CD4-positive, alpha-beta memory T cell (primary cell): ENCODE measurements around the gene SELENOM. TPM values are rescaled to one million over a fixed set of nuclear protein-coding genes. Genes with fewer than 3 reads are reported as not detected.

Experiments
- CTCF ChIA-PET: fragments of 350-600 bp; sonication (Branson Sonifier 250); formaldehyde crosslinking; loops from one replicate; lab custom pipeline; 2021; ENCODE audit warnings: inconsistent platforms; ENCODE audit not compliant: partially characterized antibody; lab: Charles Lee
- POLR2A ChIA-PET: fragments of 350-600 bp; sonication (Branson Sonifier 250); formaldehyde crosslinking; loops from one replicate; lab custom pipeline; 2021; ENCODE audit not compliant: partially characterized antibody; lab: Charles Lee
- DNase-seq, 5 donors: peaks; one replicate each; pipeline versions ENCODE4 v3.0.0 to v3.0.0-alpha.2; 2020 to 2022; ENCODE audit warnings: mixed read lengths in 1 of 5
- H3K27ac ChIP-seq: one replicate; pipeline ENCODE4 v1.7.0; 2013; ENCODE audit warnings: low read depth, low read length
- H3K27me3 ChIP-seq: 2 replicates; pipeline ENCODE4 v1.7.0; 2013; ENCODE audit warnings: mild to moderate bottlenecking, low read length, moderate library complexity; ENCODE audit not compliant: insufficient read depth
- H3K36me3 ChIP-seq: 2 replicates; pipeline ENCODE4 v1.7.0; 2013; ENCODE audit warnings: mild to moderate bottlenecking, low read length, moderate library complexity; ENCODE audit not compliant: insufficient read depth
- H3K4me1 ChIP-seq: 2 replicates; pipeline ENCODE4 v1.7.0; 2013; ENCODE audit warnings: mild to moderate bottlenecking, low read length, moderate library complexity; ENCODE audit not compliant: insufficient read depth
- H3K4me3 ChIP-seq, 2 donors: one replicate each; pipeline ENCODE4 v1.7.0; 2013; ENCODE audit warnings: low read length in 2 of 2, mild to moderate bottlenecking in 1 of 2
- H3K9me3 ChIP-seq, 2 donors: one replicate each; pipeline ENCODE4 v1.7.0; 2013; ENCODE audit warnings: low read length in 2 of 2, control low read depth in 1 of 2; ENCODE audit not compliant: control insufficient read depth in 1 of 2
- H3K27ac Mint-ChIP-seq, 7 donors: one replicate each; pipeline ENCODE4 v1.8.0; 2020 to 2021; ENCODE audit warnings: mixed read lengths in 7 of 7, mild to moderate bottlenecking in 6 of 7, inconsistent platforms in 3 of 7, moderate library complexity in 3 of 7
- H3K27me3 Mint-ChIP-seq, 2 donors: one replicate each; pipeline ENCODE4 v1.8.0; 2020 to 2021; ENCODE audit warnings: mixed read lengths in 2 of 2
- H3K36me3 Mint-ChIP-seq, 2 donors: one replicate each; pipeline ENCODE4 v1.8.0; 2020 to 2021; ENCODE audit warnings: mixed read lengths in 2 of 2, inconsistent platforms in 1 of 2, mild to moderate bottlenecking in 1 of 2
- H3K4me1 Mint-ChIP-seq, 4 donors: one replicate each; pipeline ENCODE4 v1.8.0; 2020 to 2021; ENCODE audit warnings: mixed read lengths in 4 of 4, mild to moderate bottlenecking in 1 of 4
- H3K4me3 Mint-ChIP-seq, 8 donors: one replicate each; pipeline ENCODE4 v1.8.0; 2020 to 2021; ENCODE audit warnings: mixed read lengths in 8 of 8, mild to moderate bottlenecking in 7 of 8, moderate library complexity in 6 of 8, inconsistent platforms in 3 of 8
- H3K9me3 Mint-ChIP-seq, 8 donors: one replicate each; pipeline ENCODE4 v1.8.0; 2020 to 2021; ENCODE audit warnings: mixed read lengths in 8 of 8, mild to moderate bottlenecking in 5 of 8, inconsistent platforms in 3 of 8, moderate library complexity in 1 of 8
- intact Hi-C: fragments of 100-400 bp; cut with micrococcal nuclease; formaldehyde crosslinking; loops from one replicate; pipeline ENCODE4 v1.15.1; 2023
- polyA plus RNA-seq, 2 donors: library from polyadenylated mRNA; unstranded; fragments of 300-500 nt; fragmentation: Illumina TruSeq; gene quantifications; one replicate each; pipeline ENCODE4 v1.2.3, GENCODE V29; 2021
- total RNA-seq, 2 experiments: library from RNA; stranded (reverse); gene quantifications; one replicate each; pipeline ENCODE4 v1.2.3, GENCODE V29; 2021

The SELENOM gene
- total and polyA plus RNA-seq, 4 experiments from 2014 or later, result 64.2 to 150 (median 87.9) TPM

DNA sequence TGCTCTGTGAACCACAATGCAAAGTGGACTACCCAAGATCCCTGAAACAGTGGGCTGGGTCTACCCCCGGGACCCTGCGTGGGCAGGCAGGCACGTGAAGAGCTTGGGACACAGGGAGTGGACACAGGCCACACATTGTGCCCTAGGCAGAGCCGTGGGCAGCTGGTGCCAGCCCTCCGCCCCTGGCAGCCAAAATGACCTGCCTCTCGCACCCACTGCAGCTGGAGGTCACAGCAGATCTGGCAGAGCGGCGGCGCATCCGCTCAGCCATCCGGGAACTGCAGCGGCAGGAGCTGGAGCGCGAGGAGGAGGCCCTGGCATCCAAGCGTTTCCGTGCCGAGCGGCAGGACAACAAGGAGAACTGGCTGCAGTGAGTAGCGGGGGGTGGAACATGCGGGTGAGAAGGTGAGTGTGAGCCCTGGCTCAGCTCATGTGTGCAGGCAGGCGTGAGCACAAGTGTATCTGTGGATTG, 19.6 kb downstream of the SELENOM start:
- intact Hi-C loops, result loop anchor here (2.0 to 5.0 kb wide), 2 partner anchors 185 to 225 kb away; no protein-coding TSS in a partner anchor
- no peaks in the 10 kb centered on the region for H3K27me3 ChIP-seq
- H3K27me3 Mint-ChIP-seq, result no peaks in the 10 kb centered on the region
- H3K4me3 Mint-ChIP-seq, result no peak overlapping the region
- POLR2A ChIA-PET, result interaction anchor here (1.6 kb wide), 1 partner anchor 204 kb away, joined by 5 read pairs; the partner anchor contains the start of gene PIK3IP1
- no peak overlapping the region for H3K4me3 ChIP-seq
- peak overlapping the region in 1 of 7 donors; percentile 29 for H3K27ac Mint-ChIP-seq
- peaks cover 21% of the 10 kb centered on the region for H3K4me1 ChIP-seq
- no peaks in the 10 kb centered on the region for H3K9me3 Mint-ChIP-seq
- H3K9me3 ChIP-seq, result no peaks in the 10 kb centered on the region
- CTCF ChIA-PET, result interaction anchor here (1.0 to 5.9 kb wide), 7 partner anchors 21 to 326 kb away, joined by 3 to 54 read pairs (median 4); partner anchors contain the start of gene SELENOM
- no peaks in the 10 kb centered on the region for H3K36me3 Mint-ChIP-seq
- H3K36me3 ChIP-seq, result no peaks in the 10 kb centered on the region
- DNase-seq, result no peak
- H3K4me1 Mint-ChIP-seq, result peaks cover 7 to 16% (median 11%) of the 10 kb centered on the region in 4 donors
- H3K27ac ChIP-seq, result no peak overlapping the region

- CTCF ChIA-PET, result interaction anchor here (0.9 to 5.9 kb wide), 7 partner anchors 22 to 144 kb away, joined by 3 to 54 read pairs (median 4); partner anchors contain the start of gene SELENOM
- Histone ChIP-seq H3K4me1 (peaks cover 31% of the 10 kb centered on the region), H3K36me3 (no peaks in the 10 kb centered on the region), H3K27me3 (no peaks in the 10 kb centered on the region), H3K9me3 (no peaks in the 10 kb centered on the region), H3K4me3 (no peak overlapping the region), H3K27ac (no peak overlapping the region)
- intact Hi-C loops, result loop anchor here (5.0 kb wide), 1 partner anchor 225 kb away; no protein-coding TSS in a partner anchor
- no peaks in the 10 kb centered on the region for H3K27me3 Mint-ChIP-seq
- peaks cover 15 to 25% (median 20%) of the 10 kb centered on the region in 4 donors for H3K4me1 Mint-ChIP-seq
- peak overlapping the region in 1 of 8 donors; percentile 32 for H3K4me3 Mint-ChIP-seq
- POLR2A ChIA-PET, result interaction anchor here (2.3 kb wide), 1 partner anchor 20 kb away, joined by 18 read pairs; the partner anchor contains the start of gene SELENOM
- peak overlapping the region in 3 of 7 donors; percentile 27 to 46 (median 42) for H3K27ac Mint-ChIP-seq
- no peaks in the 10 kb centered on the region for H3K9me3 Mint-ChIP-seq
- no peaks in the 10 kb centered on the region for H3K36me3 Mint-ChIP-seq
- no peak for DNase-seq
Measured at GRCh38 chr22:31086703-31087330, 20.6 kb downstream of the SELENOM start.

DNA sequence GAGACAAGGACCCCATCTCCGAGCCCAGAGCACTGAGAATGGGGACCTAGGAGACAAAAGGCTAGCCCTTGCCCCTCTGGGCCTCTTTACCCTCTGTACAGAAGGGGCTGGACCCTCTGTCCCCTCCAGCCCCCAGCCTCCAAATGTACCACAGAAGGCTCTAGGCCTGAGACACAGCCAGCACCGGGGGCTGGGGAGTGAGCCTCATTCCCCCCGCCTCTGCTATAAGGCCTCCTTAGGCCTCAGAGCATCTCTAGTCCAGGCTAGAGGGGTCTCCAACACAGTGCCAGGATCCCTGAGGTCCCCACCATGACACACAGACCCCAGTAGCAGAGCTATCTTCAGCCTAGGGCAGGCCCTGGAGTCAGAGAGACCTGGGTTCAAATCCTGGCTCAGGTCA, 21.4 kb downstream of the SELENOM start:
- no peak overlapping the region for H3K27ac ChIP-seq
- H3K9me3 ChIP-seq, result no peaks in the 10 kb centered on the region
- CTCF ChIA-PET, result interaction anchor here (0.8 to 5.9 kb wide), 14 partner anchors 8 to 323 kb away, joined by 3 to 54 read pairs (median 6); partner anchors contain the start of genes MORC2, SELENOM and TUG1
- intact Hi-C loops, result loop anchor here (1.0 to 5.0 kb wide), 3 partner anchors 145 to 226 kb away; no protein-coding TSS in a partner anchor
- Mint-ChIP-seq H3K4me1 (peaks cover 18 to 33% (median 24%) of the 10 kb centered on the region in 4 donors), H3K9me3 (no peaks in the 10 kb centered on the region), H3K36me3 (no peaks in the 10 kb centered on the region), H3K27me3 (no peaks in the 10 kb centered on the region), H3K4me3 (peak overlapping the region in 4 of 8 donors; percentile 17 to 73 (median 39)), H3K27ac (no peak overlapping the region)
- no peaks in the 10 kb centered on the region for H3K27me3 ChIP-seq
- H3K36me3 ChIP-seq, result no peaks in the 10 kb centered on the region
- POLR2A ChIA-PET, result interaction anchor here (1.8 to 4.1 kb wide), 6 partner anchors 21 to 206 kb away, joined by 6 to 26 read pairs (median 16); partner anchors contain the start of genes MORC2, PIK3IP1, SELENOM and TUG1
- H3K4me3 ChIP-seq, result no peak overlapping the region
- peaks cover 38% of the 10 kb centered on the region for H3K4me1 ChIP-seq
- no peak for DNase-seq

- ChIA-PET CTCF (interaction anchor here (0.6 to 5.9 kb wide), 20 partner anchors 8 to 450 kb away, joined by 3 to 54 read pairs (median 5); partner anchors contain the start of genes LIMK2, MORC2, SELENOM and SLC35E4), POLR2A (interaction anchor here (0.6 to 4.1 kb wide), 15 partner anchors 22 to 858 kb away, joined by 3 to 27 read pairs (median 10); partner anchors contain the start of genes LIMK2, MORC2, PIK3IP1 and RNF185)
- peak overlapping the region in 3 of 7 donors; percentile 12 to 89 (median 53) for H3K27ac Mint-ChIP-seq
- peak overlapping the region; percentile 78 for H3K27ac ChIP-seq
- peaks cover 18 to 38% (median 28%) of the 10 kb centered on the region in 4 donors for H3K4me1 Mint-ChIP-seq
- H3K4me3 Mint-ChIP-seq, result peak overlapping the region; percentile 72 to 90 (median 80)
- no peaks in the 10 kb centered on the region for H3K9me3 Mint-ChIP-seq
- no peak for DNase-seq
- H3K27me3 ChIP-seq, result no peaks in the 10 kb centered on the region
- H3K27me3 Mint-ChIP-seq, result no peaks in the 10 kb centered on the region
- H3K4me1 ChIP-seq, result peaks cover 41% of the 10 kb centered on the region
- peak overlapping the region in 1 of 2 donors; percentile 91 for H3K4me3 ChIP-seq
- no peaks in the 10 kb centered on the region for H3K36me3 Mint-ChIP-seq
- no peaks in the 10 kb centered on the region for H3K9me3 ChIP-seq
- H3K36me3 ChIP-seq, result no peaks in the 10 kb centered on the region
- intact Hi-C loops, result loop anchor here (1.0 to 5.0 kb wide), 3 partner anchors 145 to 227 kb away; no protein-coding TSS in a partner anchor
Measured at GRCh38 chr22:31085493-31085824, 21.9 kb downstream of the SELENOM start.

- peaks cover 18 to 40% (median 28%) of the 10 kb centered on the region in 4 donors for H3K4me1 Mint-ChIP-seq
- H3K36me3 Mint-ChIP-seq, result no peaks in the 10 kb centered on the region
- H3K27ac ChIP-seq, result peak overlapping the region; percentile 78
- H3K4me3 Mint-ChIP-seq, result peak overlapping the region; percentile 83 to 90 (median 86)
- peak; percentile 78 to 84 (median 82) for DNase-seq
- intact Hi-C loops, result loop anchor here (1.0 to 5.0 kb wide), 8 partner anchors 22 to 450 kb away; partner anchors contain the start of genes LIMK2, SELENOM and SLC35E4
- H3K27me3 ChIP-seq, result no peaks in the 10 kb centered on the region
- no peaks in the 10 kb centered on the region for H3K36me3 ChIP-seq
- ChIA-PET POLR2A (interaction anchor here (0.6 to 4.1 kb wide), 19 partner anchors 19 to 858 kb away, joined by 3 to 27 read pairs (median 7); partner anchors contain the start of genes LIMK2, MORC2, PATZ1 and PIK3IP1), CTCF (interaction anchor here (0.6 to 5.9 kb wide), 30 partner anchors 9 to 450 kb away, joined by 3 to 54 read pairs (median 4); partner anchors contain the start of genes LIMK2, MORC2, SELENOM and SLC35E4)
- H3K9me3 ChIP-seq, result no peaks in the 10 kb centered on the region
- no peaks in the 10 kb centered on the region for H3K9me3 Mint-ChIP-seq
- H3K27me3 Mint-ChIP-seq, result no peaks in the 10 kb centered on the region
- H3K4me3 ChIP-seq, result peak overlapping the region; percentile 57 to 91
- peak overlapping the region in 6 of 7 donors; percentile 70 to 89 (median 80) for H3K27ac Mint-ChIP-seq
- peaks cover 43% of the 10 kb centered on the region for H3K4me1 ChIP-seq
Measured at GRCh38 chr22:31084811-31085492, 22.4 kb downstream of the SELENOM start.
